T1000 (cell line): Measurements from ENCODE around the gene DCUN1D3.
"Not testable (repeated sequence)": the region's sequence is repeated elsewhere in the genome, so short reads cannot be mapped to it uniquely, and the experiment has no call there.

ENCODE experiments used
- DNase-seq: peaks from one replicate; lab custom pipeline; 2025; ENCODE audit warnings: mixed read lengths; lab: John Stamatoyannopoulos, UW

DCUN1D3 gene

GRCh38 chr16:20900299-20901067 is at the start of gene DCUN1D3, which contains the start of gene LYRM1:
Gene DCUN1D3 (minus strand): TSS chr16:20900358. CDS start chr16:20862538, 37,820 bp downstream.
Gene LYRM1 (plus strand): TSS chr16:20900771. CDS start chr16:20915556, 14,785 bp downstream.
- peak; percentile 96 for DNase-seq

- no peak for DNase-seq
Observed at GRCh38 chr16:20949660-20950059, 49.5 kb upstream of the DCUN1D3 start.

DNA sequence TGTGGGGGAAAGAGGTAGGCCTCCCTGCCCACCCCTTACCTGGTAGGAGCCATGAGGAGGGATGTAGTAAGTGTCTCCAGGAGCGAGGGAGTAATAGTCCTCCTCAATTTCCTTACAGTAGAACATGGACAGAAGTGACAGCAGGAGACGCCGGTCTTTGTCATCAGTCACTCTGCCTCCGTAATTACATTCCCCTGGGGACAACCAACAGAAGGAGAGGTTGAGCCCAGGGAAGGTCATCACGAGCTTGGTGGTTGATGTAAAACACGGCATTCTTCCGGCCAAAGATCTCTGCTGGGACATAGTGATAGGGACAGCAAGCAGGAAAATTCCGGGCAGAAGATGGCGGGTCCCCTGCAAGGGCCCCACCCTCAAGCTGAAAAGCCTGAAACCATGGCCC is 48.3 kb upstream of the DCUN1D3 start:
- no peak for DNase-seq

- no peak for DNase-seq
Observed at GRCh38 chr16:20946015-20946629, 46.0 kb upstream of the DCUN1D3 start.

GRCh38 chr16:20945575-20945875 is 45.4 kb upstream of the DCUN1D3 start:
- not testable (repeated sequence) for DNase-seq

DNA sequence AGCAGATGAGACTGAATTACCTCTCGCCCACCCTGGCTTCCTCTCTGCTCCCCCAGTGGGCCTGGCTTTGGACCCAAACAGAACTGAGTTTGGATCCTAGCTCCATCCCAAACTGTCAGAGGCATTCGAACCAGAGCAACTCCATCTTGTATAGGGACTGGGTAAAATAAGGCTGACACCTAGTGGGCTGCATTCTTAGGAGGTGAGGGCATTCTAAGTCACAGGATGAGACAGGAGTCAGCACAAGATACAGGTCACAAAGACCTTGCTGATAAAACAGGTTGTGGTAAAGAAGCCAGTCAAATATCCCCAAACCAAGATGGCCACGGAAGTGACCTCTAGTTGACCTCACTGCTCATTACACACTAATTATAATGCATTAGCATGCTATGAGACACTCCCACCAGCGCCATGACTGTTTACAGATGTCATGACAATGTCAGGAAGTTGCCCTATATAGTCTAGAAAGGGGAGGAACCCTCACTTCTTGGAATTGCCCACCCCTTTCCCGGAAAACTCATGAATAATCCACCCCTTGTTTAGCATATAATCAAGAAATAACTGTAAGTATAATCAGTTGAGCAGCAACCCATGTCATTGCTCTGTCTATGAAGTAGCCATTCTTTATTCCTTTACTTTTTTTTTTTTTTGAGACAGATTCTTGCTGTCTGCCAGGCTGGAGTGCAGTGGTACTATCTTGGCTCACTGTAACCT is 44.9 kb upstream of the DCUN1D3 start:
- no peak for DNase-seq

DNA sequence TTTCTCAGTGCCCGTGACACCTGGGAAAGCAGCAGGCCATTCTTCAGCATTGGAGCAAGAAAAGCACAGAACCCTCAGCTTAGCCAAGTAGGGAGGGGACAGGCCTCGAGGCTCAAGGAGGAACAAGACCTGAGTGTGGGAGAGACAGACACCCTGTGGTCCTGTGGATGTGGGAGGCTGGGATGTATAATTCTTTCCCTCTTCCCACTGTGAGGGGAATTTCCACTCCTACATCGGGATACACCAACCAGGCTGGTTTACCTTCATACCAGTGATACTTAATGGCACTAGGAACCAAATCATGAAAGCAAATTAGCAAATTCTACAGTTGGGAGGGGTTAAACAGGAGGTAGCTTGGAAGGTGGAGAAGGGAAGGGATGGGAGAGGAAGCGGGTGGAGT is 42.1 kb upstream of the DCUN1D3 start:
- DNase-seq: no peak

DNA sequence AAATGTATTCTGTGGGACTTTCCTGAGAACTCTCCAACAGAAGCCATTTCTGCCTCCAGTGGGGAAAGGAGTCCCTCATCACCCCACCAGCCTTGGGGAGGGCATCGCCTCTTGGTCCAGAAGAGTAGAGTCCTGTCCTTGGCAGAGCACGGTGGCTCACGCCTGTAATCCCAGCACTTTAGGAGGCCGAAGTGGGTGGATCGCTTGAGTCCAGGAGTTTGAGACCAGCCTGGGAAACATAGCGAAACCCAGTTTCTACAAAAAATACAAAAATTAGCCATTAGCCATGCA is 41.4 kb upstream of the DCUN1D3 start:
- no peak for DNase-seq

GRCh38 chr16:20940871-20941635 is 40.9 kb upstream of the DCUN1D3 start:
- no peak for DNase-seq

DNA sequence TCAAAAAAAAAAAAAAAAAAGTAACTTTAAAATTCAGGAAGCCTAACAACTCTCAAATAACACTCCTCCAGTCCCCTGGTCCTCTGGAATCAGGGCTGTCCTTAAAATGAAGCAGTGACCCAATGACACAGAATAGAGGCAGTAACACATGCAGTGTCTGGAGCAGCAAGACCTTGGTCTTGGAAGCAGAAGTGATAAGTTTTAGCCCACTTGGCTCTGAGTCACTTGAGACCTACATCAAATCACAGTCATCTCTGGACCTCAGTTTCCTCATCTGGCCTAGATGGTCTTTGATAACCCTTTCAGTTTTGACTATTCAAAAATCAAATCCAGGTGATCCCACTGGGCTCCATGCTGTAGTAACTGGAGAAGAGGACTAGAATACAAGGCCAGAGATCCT is 39.5 kb upstream of the DCUN1D3 start:
- DNase-seq: no peak

- DNase-seq: peak; percentile 7
Observed at GRCh38 chr16:20938426-20938825, 38.3 kb upstream of the DCUN1D3 start.

DNA sequence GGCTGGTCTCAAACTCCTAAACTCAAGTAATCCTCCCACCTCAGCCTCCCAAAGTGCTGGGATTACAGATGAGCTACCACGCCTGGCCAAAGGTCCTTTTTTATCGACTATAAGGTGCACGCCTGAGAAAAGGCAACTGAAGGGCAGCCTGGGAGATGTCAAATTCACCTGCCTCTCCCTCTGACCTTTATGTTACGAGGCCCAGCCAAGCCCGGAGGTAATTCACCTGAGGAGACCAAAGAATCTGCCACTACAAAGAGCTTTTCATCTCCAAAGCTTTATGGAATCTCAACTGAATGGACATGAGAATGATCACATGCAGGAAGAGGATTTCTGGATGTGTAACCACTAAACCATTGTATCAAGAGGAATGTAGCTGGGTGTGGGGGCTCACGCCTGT is 37.6 kb upstream of the DCUN1D3 start:
- DNase-seq: no peak

- DNase-seq: no peak
Observed at GRCh38 chr16:20933589-20933988, 33.4 kb upstream of the DCUN1D3 start.

DNA sequence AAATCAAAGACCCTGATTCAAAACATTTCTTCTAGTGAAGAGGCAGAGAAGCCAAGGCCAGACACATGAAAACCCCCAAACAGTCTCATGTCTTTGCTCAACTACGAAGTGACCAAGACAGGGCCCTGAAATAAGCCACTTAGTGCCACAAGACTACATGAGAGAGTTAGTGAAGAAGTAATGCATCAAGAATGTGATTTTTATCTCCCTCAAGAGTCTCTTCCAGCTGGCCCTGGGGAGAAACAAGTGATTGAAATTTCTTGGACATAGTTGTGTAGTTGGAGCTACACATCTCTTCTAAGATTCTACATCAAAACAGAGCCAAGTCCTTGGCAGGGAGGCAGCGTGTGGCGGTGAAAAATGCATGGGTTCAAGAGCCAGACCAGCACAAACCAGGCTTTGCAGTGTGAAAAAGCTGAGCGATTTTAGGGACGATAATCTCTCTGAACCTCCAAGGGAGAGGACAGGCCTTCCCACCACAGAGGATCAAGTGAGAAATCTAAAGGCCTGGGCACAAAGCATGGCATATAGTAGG is 31.0 kb upstream of the DCUN1D3 start:
- DNase-seq: no peak

GRCh38 chr16:20930365-20930690 is 30.2 kb upstream of the DCUN1D3 start:
- DNase-seq: no peak

GRCh38 chr16:20929676-20930364 is 29.7 kb upstream of the DCUN1D3 start:
- not testable (repeated sequence) for DNase-seq

- no peak for DNase-seq
Observed at GRCh38 chr16:20928774-20929411, 28.7 kb upstream of the DCUN1D3 start.

- no peak for DNase-seq
Observed at GRCh38 chr16:20925751-20926150, 25.6 kb upstream of the DCUN1D3 start.

GRCh38 chr16:20923876-20924275 is 23.7 kb upstream of the DCUN1D3 start:
- DNase-seq: no peak

- DNase-seq: no peak
Observed at GRCh38 chr16:20920799-20921198, 20.6 kb upstream of the DCUN1D3 start.

DNA sequence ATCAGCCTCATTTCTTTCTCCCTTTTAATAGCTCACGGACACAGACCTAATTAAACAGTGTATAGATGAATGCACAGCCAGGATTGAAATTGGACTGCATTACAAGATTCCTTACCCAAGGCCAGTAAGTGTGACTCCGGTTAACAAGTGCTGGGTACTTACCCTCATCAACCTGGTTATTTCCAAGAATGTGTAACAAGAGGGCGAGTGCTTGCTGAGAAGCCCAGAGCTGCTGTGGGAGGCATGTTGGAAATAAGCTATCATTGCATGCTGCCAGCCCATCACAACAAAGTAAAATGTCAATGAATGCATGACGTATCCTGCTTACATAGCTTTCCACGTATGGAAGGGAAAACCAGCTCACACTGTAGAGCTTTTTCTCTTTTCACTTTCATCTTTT is 19.9 kb upstream of the DCUN1D3 start:
- DNase-seq: no peak
